Measurements from ENCODE around the gene PHLDB2.

DNA sequence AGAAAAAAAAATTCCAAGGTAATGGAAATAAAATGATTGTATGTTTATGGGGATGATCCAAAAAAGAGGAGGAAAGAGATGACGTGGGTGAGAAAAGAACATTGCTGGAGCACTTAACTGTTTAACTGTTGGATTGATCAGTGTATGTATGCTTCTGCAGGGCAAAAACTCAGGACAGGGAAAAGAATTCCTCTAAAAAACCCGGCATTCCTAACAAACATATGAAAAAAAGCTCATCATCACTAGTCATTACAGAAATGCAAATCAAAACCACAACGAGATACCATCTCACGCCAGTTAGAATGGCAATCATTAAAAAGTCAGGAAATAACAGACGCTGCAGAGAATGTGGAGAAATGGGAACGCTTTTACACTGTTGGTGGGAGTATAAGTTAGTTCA lies 1.6 kb upstream of the PHLDB2 start:
- TF ChIP-seq CTCF (IDR thresholded peaks at IDR 0.05; ENCODE audit: insufficient read depth, low read depth, low read length) (no peak), EZH2 (IDR thresholded peaks at IDR 0.05; ENCODE audit: insufficient read depth, low read length) (no peak)
